Measurements from ENCODE around the gene KRTAP5-8. TPM values are rescaled to one million over a fixed set of nuclear protein-coding genes. Genes with fewer than 3 reads are reported as not detected.
"Not testable (repeated sequence)": the region's sequence is repeated elsewhere in the genome, so short reads cannot be mapped to it uniquely, and the experiment has no call there.

Gene KRTAP5-8
- total RNA-seq, 1 donor from 2014 or later = 0.25 TPM

GRCh38 chr11:71518506-71519471, 19.0 kb upstream of the KRTAP5-8 start:
- Mint-ChIP-seq H3K27ac (no peak overlapping the region), H3K9me3 (peaks cover 4% of the 10 kb centered on the region), H3K4me1 (no peaks in the 10 kb centered on the region), H3K27me3 (ENCODE audit: low read depth) (no peaks in the 10 kb centered on the region), H3K4me3 (no peak overlapping the region), H3K36me3 (peaks cover 5% of the 10 kb centered on the region)
- TF ChIP-seq CTCF (IDR thresholded peaks at IDR 0.05; ENCODE audit: unreplicated experiment) = no peak
- no peak for DNase-seq (ENCODE audit: low spot score in 2 of 2, unreplicated experiment in 2 of 2)

GRCh38 chr11:71519546-71519945, 18.3 kb upstream of the KRTAP5-8 start:
- H3K4me3 Mint-ChIP-seq = no peak overlapping the region
- H3K4me1 Mint-ChIP-seq = no peaks in the 10 kb centered on the region
- TF ChIP-seq CTCF (IDR thresholded peaks at IDR 0.05; ENCODE audit: unreplicated experiment) = no peak
- no peak overlapping the region for H3K27ac Mint-ChIP-seq
- H3K36me3 Mint-ChIP-seq = peaks cover 5% of the 10 kb centered on the region
- H3K9me3 Mint-ChIP-seq = peaks cover 3% of the 10 kb centered on the region
- H3K27me3 Mint-ChIP-seq (ENCODE audit: low read depth) = no peaks in the 10 kb centered on the region
- no peak for DNase-seq (ENCODE audit: low spot score in 2 of 2, unreplicated experiment in 2 of 2)

GRCh38 chr11:71525188-71525937, 12.5 kb upstream of the KRTAP5-8 start:
- H3K36me3 Mint-ChIP-seq = peaks cover 5% of the 10 kb centered on the region
- no peak for TF ChIP-seq CTCF (IDR thresholded peaks at IDR 0.05; ENCODE audit: unreplicated experiment)
- H3K4me1 Mint-ChIP-seq = no peaks in the 10 kb centered on the region
- H3K4me3 Mint-ChIP-seq = no peak overlapping the region
- peaks cover 3% of the 10 kb centered on the region for H3K27me3 Mint-ChIP-seq (ENCODE audit: low read depth)
- H3K9me3 Mint-ChIP-seq = peaks cover 3% of the 10 kb centered on the region
- H3K27ac Mint-ChIP-seq = no peak overlapping the region
- no peak for DNase-seq (ENCODE audit: low spot score in 2 of 2, unreplicated experiment in 2 of 2)

GRCh38 chr11:71525938-71526495, 11.8 kb upstream of the KRTAP5-8 start:
- H3K27ac Mint-ChIP-seq = no peak overlapping the region
- TF ChIP-seq CTCF (IDR thresholded peaks at IDR 0.05; ENCODE audit: unreplicated experiment) = no peak
- H3K4me1 Mint-ChIP-seq = no peaks in the 10 kb centered on the region
- peaks cover 3% of the 10 kb centered on the region for H3K27me3 Mint-ChIP-seq (ENCODE audit: low read depth)
- peaks cover 3% of the 10 kb centered on the region for H3K9me3 Mint-ChIP-seq
- no peak overlapping the region for H3K4me3 Mint-ChIP-seq
- DNase-seq (ENCODE audit: low spot score in 2 of 2, unreplicated experiment in 2 of 2) = no peak
- peaks cover 5% of the 10 kb centered on the region for H3K36me3 Mint-ChIP-seq

GRCh38 chr11:71526796-71527575, 10.8 kb upstream of the KRTAP5-8 start, which contains the start of gene KRTAP5-7:
TSS of gene KRTAP5-7 (plus strand) at chr11:71527267. CDS start at chr11:71527301, 34 bp downstream.
- DNase-seq (ENCODE audit: low spot score in 2 of 2, unreplicated experiment in 2 of 2) = not testable (repeated sequence)

More at GRCh38 chr11:71526796-71527575, 10.8 kb upstream of the KRTAP5-8 start, which contains the start of gene KRTAP5-7:
- not testable (repeated sequence) for H3K27me3 Mint-ChIP-seq (ENCODE audit: low read depth); H3K27ac Mint-ChIP-seq; H3K4me1 Mint-ChIP-seq; H3K4me3 Mint-ChIP-seq; H3K36me3 Mint-ChIP-seq; H3K9me3 Mint-ChIP-seq
